VCaP (cell line): ENCODE measurements around the gene USP5.

Experiments used
- H3K27ac ChIP-seq: fragments of 450-650 bp; 2 replicates; pipeline ENCODE4 v1.5.1; 2017
- TF ChIP-seq, protein P1 (sequence below): fragments of 450-650 bp; conservative IDR thresholded peaks from 2 replicates; pipeline ENCODE4 v1.5.1; 2017; ENCODE audit warnings: mild to moderate bottlenecking, moderate library complexity

The USP5 gene

DNA sequence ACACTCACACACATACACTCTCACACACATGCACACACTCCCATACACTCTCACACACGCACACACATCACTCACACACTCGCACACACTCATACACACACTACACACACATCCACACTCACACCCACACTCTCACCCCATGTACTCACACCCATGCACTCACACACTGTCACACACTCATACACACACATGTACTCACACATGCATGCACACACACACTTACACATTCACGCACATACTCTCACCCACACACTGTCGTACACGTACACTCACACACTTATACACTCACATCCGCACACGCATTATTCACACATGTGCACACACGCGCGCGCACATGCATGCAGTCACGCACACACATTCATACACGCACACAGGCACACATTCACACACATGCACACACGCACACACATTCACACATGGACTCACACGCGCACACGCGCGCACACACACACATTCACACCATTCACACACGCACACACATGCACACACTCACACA lies 34.2 kb upstream of the USP5 start:
- no peak overlapping the region for H3K27ac ChIP-seq
- TF ChIP-seq, protein P1, sequence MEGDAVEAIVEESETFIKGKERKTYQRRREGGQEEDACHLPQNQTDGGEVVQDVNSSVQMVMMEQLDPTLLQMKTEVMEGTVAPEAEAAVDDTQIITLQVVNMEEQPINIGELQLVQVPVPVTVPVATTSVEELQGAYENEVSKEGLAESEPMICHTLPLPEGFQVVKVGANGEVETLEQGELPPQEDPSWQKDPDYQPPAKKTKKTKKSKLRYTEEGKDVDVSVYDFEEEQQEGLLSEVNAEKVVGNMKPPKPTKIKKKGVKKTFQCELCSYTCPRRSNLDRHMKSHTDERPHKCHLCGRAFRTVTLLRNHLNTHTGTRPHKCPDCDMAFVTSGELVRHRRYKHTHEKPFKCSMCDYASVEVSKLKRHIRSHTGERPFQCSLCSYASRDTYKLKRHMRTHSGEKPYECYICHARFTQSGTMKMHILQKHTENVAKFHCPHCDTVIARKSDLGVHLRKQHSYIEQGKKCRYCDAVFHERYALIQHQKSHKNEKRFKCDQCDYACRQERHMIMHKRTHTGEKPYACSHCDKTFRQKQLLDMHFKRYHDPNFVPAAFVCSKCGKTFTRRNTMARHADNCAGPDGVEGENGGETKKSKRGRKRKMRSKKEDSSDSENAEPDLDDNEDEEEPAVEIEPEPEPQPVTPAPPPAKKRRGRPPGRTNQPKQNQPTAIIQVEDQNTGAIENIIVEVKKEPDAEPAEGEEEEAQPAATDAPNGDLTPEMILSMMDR: no peak

DNA sequence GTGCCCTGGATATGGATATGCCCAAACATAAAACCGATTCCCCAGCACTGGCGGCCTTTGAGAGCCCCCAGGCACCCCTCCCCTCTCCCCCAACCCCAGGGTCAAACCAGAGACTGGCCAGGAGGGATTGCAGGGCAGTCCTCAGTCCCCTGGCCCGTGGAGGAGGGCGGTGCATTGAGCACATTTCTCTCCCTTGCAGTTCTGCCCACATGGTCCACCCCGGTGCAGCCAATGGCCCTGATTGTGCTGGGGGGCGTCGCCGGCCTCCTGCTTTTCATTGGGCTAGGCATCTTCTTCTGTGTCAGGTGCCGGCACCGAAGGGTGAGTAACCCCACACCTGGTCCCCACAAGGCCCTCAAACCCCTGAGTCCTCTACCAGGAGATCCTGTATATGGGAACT lies 33.7 kb upstream of the USP5 start:
- H3K27ac ChIP-seq: no peak overlapping the region
- TF ChIP-seq, protein P1: no peak

DNA sequence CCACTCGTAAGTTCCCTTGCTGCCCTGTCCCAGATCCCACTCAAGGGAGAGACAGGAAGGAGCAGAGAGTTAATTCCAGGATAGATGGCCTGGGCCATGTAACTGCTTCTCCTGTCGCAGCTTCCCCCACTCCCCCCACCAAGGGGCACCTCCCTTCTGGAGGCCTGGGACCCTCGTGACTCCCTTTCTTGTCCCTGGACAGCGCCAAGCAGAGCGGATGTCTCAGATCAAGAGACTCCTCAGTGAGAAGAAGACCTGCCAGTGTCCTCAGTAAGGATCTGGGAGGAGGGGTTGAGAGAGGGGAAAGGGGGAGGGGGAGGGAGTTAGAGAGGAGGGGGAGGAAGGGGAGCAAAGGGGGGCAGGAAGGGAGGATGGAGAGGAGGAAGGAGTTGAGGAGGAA lies 33.3 kb upstream of the USP5 start:
- H3K27ac ChIP-seq: no peak overlapping the region
- TF ChIP-seq, protein P1: no peak

DNA sequence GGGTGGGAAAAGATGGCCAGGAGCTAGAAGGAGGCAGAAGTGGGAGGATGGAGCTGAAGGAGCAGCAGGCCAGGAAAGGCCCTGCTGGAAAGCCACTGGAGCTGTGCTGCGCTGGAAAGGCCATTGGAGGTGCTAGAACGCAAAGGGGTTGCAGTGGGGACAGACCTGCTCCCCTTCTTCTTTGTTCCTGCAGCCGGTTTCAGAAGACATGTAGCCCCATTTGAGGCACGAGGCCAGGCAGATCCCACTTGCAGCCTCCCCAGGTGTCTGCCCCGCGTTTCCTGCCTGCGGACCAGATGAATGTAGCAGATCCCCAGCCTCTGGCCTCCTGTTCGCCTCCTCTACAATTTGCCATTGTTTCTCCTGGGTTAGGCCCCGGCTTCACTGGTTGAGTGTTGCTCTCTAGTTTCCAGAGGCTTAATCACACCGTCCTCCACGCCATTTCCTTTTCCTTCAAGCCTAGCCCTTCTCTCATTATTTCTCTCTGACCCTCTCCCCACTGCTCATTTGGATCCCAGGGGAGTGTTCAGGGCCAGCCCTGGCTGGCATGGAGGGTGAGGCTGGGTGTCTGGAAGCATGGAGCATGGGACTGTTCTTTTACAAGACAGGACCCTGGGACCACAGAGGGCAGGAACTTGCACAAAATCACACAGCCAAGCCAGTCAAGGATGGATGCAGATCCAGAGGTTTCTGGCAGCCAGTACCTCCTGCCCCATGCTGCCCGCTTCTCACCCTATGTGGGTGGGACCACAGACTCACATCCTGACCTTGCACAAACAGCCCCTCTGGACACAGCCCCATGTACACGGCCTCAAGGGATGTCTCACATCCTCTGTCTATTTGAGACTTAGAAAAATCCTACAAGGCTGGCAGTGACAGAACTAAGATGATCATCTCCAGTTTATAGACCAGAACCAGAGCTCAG lies 32.6 kb upstream of the USP5 start:
- no peak overlapping the region for H3K27ac ChIP-seq
- TF ChIP-seq, protein P1: no peak

DNA sequence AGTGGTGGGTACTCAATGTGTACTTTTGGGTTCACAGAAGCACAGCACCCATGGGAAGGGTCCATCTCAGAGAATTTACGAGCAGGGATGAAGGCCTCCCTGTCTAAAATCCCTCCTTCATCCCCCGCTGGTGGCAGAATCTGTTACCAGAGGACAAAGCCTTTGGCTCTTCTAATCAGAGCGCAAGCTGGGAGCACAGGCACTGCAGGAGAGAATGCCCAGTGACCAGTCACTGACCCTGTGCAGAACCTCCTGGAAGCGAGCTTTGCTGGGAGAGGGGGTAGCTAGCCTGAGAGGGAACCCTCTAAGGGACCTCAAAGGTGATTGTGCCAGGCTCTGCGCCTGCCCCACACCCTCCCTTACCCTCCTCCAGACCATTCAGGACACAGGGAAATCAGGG lies 31.8 kb upstream of the USP5 start:
- H3K27ac ChIP-seq: no peak overlapping the region
- TF ChIP-seq, protein P1: no peak

DNA sequence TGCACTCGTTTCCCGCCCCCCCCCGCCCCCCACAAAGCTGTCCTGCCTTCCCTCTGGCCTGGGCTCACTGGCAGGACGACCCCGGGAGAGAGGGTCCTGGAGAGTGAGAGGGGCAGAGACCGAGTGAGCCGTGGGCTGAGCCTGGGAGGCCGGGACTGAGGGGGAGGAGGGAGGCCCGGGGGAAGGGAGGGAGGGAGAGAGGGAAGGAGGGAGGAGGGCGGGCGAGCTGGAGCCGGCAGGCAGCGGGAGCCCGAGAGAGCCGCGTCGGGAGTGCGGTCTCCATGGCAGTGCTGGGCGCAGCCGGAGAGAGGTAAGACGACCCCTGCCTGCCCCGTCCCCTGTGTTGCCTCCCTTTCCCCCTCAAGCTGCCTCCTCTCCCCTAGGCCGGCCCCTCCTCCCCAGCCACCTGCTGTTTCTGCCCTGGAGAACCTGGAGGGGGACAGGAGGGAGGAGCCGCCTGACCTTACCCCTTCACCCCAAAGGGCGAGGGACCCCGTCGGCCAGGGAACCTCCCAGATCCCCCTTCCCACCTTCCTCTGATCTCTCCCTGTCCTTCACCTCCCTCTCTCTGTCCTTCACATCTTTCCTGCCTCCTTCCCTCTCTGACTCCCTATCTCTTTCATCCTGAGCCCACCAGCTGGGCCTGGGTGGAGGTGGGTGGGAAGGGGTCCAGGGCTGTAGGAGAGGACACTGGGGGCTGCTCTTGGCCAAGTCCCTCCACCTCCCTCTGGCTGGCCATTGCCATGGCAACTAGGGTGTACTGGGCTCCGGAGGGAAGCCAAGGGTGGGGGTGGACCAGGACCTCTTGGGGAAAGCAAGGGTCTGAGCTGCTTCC lies 30.1 kb upstream of the USP5 start, which contains the start of gene GPR162:
Gene GPR162, plus strand, starts transcription at position 231 of the 835 bp plus-strand sequence. CDS start 2,078 bp downstream, outside the sequence.
- H3K27ac ChIP-seq: peak within 1 kb of the TSS; percentile 69; the same call in 1 of the 2 replicates

More for the DNA sequence above, 30.1 kb upstream of the USP5 start, which contains the start of gene GPR162:
- TF ChIP-seq, protein P1: no peak
